ENCODE measurements around the gene PICK1. TPM values are rescaled to one million over a fixed set of nuclear protein-coding genes. Genes with fewer than 3 reads are reported as not detected.

The PICK1 gene
- total RNA-seq, 1 donor from 2014 or later = 53.9 TPM

DNA sequence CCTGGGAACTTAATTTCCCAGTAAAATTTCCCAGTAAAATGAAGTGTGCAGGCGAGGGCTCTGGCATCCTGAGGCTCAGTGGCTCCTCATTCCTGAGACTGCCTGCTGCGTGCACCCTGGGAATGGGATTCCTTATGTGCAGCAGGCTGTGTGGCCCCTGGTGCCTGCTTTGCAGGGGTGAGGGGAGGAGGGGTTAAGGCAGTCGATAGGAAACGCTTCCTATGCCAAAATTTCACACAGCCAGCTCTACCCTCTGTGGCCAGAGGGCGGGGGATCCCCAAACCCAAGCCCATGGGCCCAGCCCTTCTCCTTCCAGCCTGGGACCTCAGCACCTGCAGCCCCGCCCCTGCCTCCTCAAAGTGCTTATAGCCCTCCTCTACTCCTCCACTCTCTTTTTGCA lies 65.4 kb downstream of the PICK1 start:
- TF ChIP-seq, protein P1, sequence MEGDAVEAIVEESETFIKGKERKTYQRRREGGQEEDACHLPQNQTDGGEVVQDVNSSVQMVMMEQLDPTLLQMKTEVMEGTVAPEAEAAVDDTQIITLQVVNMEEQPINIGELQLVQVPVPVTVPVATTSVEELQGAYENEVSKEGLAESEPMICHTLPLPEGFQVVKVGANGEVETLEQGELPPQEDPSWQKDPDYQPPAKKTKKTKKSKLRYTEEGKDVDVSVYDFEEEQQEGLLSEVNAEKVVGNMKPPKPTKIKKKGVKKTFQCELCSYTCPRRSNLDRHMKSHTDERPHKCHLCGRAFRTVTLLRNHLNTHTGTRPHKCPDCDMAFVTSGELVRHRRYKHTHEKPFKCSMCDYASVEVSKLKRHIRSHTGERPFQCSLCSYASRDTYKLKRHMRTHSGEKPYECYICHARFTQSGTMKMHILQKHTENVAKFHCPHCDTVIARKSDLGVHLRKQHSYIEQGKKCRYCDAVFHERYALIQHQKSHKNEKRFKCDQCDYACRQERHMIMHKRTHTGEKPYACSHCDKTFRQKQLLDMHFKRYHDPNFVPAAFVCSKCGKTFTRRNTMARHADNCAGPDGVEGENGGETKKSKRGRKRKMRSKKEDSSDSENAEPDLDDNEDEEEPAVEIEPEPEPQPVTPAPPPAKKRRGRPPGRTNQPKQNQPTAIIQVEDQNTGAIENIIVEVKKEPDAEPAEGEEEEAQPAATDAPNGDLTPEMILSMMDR (IDR thresholded peaks at IDR 0.05; ENCODE audit: insufficient read depth, low read length, poor library complexity, severe bottlenecking) = no peak
- DNase-seq (ENCODE audit: low read depth) = no peak
- no peaks in the 10 kb centered on the region for H3K36me3 ChIP-seq (ENCODE audit: control insufficient read depth, insufficient read depth, low read length)
- H3K4me3 ChIP-seq (ENCODE audit: low read depth, low read length) = no peak overlapping the region
- no peaks in the 10 kb centered on the region for H3K27me3 ChIP-seq (ENCODE audit: control insufficient read depth, insufficient read depth, low read length)

DNA sequence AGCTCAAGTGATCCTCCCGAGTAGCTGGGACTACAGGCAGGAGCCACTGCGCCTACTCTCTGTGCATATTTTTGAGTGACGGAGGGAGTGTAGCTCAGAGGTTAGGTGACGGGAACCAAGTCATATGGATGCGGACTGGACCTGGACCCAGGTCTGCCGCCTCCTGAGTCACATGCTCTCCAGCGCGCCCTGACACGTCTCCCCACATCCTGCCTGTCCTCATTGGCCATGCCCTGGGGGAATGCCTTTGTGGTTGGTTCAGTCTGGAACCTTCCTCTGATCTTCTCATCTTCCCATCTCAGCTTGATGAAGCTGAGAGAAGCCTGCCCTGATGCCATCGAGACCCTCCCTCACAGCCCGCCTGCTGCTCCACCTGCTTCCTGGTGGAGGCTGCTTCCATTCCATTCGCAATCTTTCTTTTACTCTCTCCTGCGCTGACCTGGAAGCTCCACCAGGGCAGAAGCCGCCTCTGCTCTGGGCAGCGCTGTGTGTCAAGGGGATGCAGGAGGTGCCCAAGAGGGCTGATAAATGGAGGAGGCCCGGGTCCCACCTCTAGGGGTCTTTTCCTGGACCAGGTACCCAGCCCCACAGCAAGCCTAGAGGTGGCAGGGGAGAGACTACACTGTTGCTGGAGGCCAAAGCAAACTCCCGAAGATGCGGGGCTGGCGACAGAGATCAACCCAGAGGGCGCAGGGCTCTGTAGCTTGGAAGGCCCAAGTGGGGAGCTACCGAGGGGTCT lies 67.2 kb downstream of the PICK1 start:
- DNase-seq (ENCODE audit: low read depth) = no peak
- TF ChIP-seq, protein P1 (IDR thresholded peaks at IDR 0.05; ENCODE audit: insufficient read depth, low read length, poor library complexity, severe bottlenecking) = no peak
- H3K36me3 ChIP-seq (ENCODE audit: control insufficient read depth, insufficient read depth, low read length) = no peaks in the 10 kb centered on the region
- H3K4me3 ChIP-seq (ENCODE audit: low read depth, low read length) = no peak overlapping the region
- no peaks in the 10 kb centered on the region for H3K27me3 ChIP-seq (ENCODE audit: control insufficient read depth, insufficient read depth, low read length)

DNA sequence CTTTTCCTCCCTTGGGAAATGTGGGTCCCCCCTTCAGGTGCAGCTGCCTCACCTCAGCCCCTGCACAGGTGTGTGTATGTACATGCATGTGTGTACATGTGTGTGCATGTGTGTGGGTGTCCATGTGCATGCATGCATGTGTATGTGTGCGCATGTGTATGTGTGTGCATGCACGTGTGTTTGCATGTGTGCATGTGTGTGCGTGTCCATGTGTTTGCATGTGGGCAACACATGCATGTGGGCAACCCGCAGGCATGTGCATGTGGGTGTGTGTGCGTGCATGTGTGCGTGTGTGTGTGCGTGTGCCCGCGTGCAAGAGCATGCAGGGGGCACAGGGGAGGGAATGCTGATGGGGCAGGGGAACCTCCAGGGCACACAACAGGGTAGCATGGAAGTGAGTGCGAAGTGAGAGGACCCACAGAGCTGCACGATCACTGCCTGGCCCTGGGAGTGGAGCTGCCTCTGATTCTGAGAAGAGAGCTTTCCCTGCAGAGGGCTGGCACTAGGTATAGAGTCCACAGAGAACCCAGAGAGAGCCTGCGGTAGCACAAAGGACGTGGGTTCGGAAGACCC lies 67.9 kb downstream of the PICK1 start:
- TF ChIP-seq, protein P1 (IDR thresholded peaks at IDR 0.05; ENCODE audit: insufficient read depth, low read length, poor library complexity, severe bottlenecking) = no peak
- Histone ChIP-seq H3K27me3 (ENCODE audit: control insufficient read depth, insufficient read depth, low read length) (no peaks in the 10 kb centered on the region), H3K4me3 (ENCODE audit: low read depth, low read length) (no peak overlapping the region), H3K36me3 (ENCODE audit: control insufficient read depth, insufficient read depth, low read length) (no peaks in the 10 kb centered on the region)
- no peak for DNase-seq (ENCODE audit: low read depth)

Other genes with a start within 250 kb of the PICK1 start
- gene GCAT, start 249.5 kb upstream of the PICK1 start, total RNA-seq = 35.7 and 37.4 TPM in 2 replicates
- gene GALR3, start 234.0 kb upstream of the PICK1 start, total RNA-seq = not detected in 2 replicates
- gene ANKRD54, start 213.1 kb upstream of the PICK1 start, total RNA-seq = 28.6 and 45.0 TPM in 2 replicates
- gene EIF3L, start 208.0 kb upstream of the PICK1 start, total RNA-seq = 439 and 469 TPM in 2 replicates
- gene MICALL1, start 151.1 kb upstream of the PICK1 start, total RNA-seq = 115 and 140 TPM in 2 replicates
- gene C22orf23, start 103.8 kb upstream of the PICK1 start, total RNA-seq = 0.75 TPM in 1 of 2 replicates, not detected in the other
- gene POLR2F, start 103.7 kb upstream of the PICK1 start, total RNA-seq = 77.9 and 79.8 TPM in 2 replicates
- not detected in 2 replicates for gene SOX10, start 72.8 kb upstream of the PICK1 start, total RNA-seq
- gene SLC16A8, start 26.8 kb downstream of the PICK1 start, total RNA-seq = 0.08 and 0.14 TPM in 2 replicates
- gene BAIAP2L2, start 53.3 kb downstream of the PICK1 start, total RNA-seq = 4.1 and 5.4 TPM in 2 replicates
- 14.0 and 15.5 TPM in 2 replicates for gene PLA2G6, start 124.4 kb downstream of the PICK1 start, total RNA-seq
- 67.2 and 99.5 TPM in 2 replicates for gene MAFF, start 144.6 kb downstream of the PICK1 start, total RNA-seq
- gene TMEM184B, start 215.6 kb downstream of the PICK1 start, total RNA-seq = 42.6 and 76.8 TPM in 2 replicates

All from kidney epithelial cell (primary cell).